HL-60 (cell line): Measurements from ENCODE around the gene HNRNPLL.

Experiments used
- DNase-seq, 2 experiments: peaks; one replicate each; pipeline ENCODE4 v3.0.0-alpha.2; 2010 to 2020; ENCODE audit warnings: low read depth in 1 of 2, low spot score in 1 of 2
- H3K27ac ChIP-seq: fragments of 250-450 bp; sonication (Bioruptor Pico); replicated peaks from 2 replicates; pipeline ENCODE4 v1.5.1; 2020; ENCODE audit warnings: mild to moderate bottlenecking, moderate library complexity
- H3K27me3 ChIP-seq: fragments of 250-450 bp; sonication (Bioruptor Pico); 2 replicates; pipeline ENCODE4 v1.5.1; 2021; ENCODE audit warnings: mild to moderate bottlenecking, moderate library complexity; ENCODE audit not compliant: insufficient read depth, poor library complexity, severe bottlenecking
- H3K4me3 ChIP-seq: replicated peaks from 2 replicates; pipeline ENCODE4 v1.5.1; 2011; ENCODE audit warnings: mild to moderate bottlenecking, control low read depth, low read length; ENCODE audit not compliant: insufficient read depth
- GABPA ChIP-seq: IDR thresholded peaks from 2 replicates; pipeline ENCODE4 v1.6.1; 2012; ENCODE audit warnings: low read depth
- POLR2AphosphoS5 ChIP-seq: IDR thresholded peaks from 2 replicates; pipeline ENCODE4 v1.6.1; 2012; ENCODE audit warnings: low read depth
- SPI1 ChIP-seq: IDR thresholded peaks from 2 replicates; pipeline ENCODE4 v1.6.1; 2012; ENCODE audit warnings: low read depth, mild to moderate bottlenecking, borderline replicate concordance
- TF ChIP-seq, protein P1 (sequence below): IDR thresholded peaks from 2 replicates; pipeline ENCODE4 v1.6.1; 2012; ENCODE audit warnings: low read depth; ENCODE audit not compliant: insufficient replicate concordance
- TF ChIP-seq, protein P2 (sequence below): IDR thresholded peaks from one replicate; pipeline ENCODE4 v1.5.1; 2011; ENCODE audit warnings: low read length, control low read depth, inconsistent platforms; ENCODE audit not compliant: insufficient read depth

HNRNPLL gene

DNA sequence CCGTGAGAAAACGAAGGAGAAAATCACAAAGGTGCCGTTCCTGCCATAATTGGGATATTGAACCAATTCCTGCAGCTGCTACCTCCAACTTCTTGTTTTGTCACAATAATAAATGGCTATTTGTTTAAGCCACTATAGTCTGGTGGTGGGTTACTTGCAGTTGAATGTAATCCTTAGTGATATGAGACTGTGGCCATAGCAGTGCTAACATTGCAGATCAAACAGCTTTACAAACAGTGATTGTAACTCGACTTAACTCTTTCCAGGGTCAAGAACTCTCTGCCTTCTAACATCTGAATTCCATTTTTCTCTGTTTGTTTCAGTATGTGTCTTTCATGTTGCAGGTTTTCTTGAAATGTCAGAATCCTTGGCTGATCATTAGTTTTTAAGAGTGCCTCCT, 24.7 kb upstream of the HNRNPLL start:
- no peak overlapping the region for H3K27ac ChIP-seq
- H3K27me3 ChIP-seq, result no peaks in the 10 kb centered on the region
- DNase-seq, result no peak
- TF ChIP-seq POLR2AphosphoS5 (no peak), GABPA (no peak), SPI1 (no peak)
- TF ChIP-seq, protein P1, sequence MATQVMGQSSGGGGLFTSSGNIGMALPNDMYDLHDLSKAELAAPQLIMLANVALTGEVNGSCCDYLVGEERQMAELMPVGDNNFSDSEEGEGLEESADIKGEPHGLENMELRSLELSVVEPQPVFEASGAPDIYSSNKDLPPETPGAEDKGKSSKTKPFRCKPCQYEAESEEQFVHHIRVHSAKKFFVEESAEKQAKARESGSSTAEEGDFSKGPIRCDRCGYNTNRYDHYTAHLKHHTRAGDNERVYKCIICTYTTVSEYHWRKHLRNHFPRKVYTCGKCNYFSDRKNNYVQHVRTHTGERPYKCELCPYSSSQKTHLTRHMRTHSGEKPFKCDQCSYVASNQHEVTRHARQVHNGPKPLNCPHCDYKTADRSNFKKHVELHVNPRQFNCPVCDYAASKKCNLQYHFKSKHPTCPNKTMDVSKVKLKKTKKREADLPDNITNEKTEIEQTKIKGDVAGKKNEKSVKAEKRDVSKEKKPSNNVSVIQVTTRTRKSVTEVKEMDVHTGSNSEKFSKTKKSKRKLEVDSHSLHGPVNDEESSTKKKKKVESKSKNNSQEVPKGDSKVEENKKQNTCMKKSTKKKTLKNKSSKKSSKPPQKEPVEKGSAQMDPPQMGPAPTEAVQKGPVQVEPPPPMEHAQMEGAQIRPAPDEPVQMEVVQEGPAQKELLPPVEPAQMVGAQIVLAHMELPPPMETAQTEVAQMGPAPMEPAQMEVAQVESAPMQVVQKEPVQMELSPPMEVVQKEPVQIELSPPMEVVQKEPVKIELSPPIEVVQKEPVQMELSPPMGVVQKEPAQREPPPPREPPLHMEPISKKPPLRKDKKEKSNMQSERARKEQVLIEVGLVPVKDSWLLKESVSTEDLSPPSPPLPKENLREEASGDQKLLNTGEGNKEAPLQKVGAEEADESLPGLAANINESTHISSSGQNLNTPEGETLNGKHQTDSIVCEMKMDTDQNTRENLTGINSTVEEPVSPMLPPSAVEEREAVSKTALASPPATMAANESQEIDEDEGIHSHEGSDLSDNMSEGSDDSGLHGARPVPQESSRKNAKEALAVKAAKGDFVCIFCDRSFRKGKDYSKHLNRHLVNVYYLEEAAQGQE, result no peak
- TF ChIP-seq, protein P2, sequence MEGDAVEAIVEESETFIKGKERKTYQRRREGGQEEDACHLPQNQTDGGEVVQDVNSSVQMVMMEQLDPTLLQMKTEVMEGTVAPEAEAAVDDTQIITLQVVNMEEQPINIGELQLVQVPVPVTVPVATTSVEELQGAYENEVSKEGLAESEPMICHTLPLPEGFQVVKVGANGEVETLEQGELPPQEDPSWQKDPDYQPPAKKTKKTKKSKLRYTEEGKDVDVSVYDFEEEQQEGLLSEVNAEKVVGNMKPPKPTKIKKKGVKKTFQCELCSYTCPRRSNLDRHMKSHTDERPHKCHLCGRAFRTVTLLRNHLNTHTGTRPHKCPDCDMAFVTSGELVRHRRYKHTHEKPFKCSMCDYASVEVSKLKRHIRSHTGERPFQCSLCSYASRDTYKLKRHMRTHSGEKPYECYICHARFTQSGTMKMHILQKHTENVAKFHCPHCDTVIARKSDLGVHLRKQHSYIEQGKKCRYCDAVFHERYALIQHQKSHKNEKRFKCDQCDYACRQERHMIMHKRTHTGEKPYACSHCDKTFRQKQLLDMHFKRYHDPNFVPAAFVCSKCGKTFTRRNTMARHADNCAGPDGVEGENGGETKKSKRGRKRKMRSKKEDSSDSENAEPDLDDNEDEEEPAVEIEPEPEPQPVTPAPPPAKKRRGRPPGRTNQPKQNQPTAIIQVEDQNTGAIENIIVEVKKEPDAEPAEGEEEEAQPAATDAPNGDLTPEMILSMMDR, result no peak
- no peak overlapping the region for H3K4me3 ChIP-seq

DNA sequence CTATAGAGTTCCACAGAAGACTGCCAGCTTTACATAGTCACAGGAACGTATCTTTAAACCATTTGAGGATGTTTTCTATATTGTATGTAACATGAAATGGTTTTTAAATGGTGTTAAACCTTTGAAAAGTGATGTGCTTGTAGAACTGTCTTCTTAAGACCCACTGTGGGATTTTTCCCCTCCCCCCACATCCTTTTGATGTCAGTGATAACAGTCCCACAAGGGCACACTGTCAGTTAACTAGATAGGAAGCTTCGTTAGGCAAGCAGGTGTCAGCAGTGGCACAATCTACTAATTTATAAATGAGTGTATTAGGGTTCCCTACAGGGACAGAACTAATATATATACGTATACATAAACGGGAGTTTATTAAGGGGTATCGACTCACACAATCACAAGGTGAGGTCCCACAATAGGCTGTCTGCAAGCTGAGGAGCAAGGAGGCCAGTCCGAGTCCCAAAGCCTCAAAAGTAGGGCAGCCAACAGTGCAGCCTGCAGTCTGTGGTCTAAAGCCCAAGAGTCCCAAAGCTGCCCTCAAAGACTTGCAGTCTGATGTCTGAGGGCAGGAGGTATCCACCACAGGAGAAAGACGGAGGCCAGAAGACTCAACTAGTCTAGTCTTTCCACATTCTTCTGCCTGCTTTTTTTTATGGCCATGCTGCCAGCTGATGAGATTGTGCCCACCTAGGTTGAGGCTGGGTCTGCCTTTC, 23.8 kb upstream of the HNRNPLL start:
- Histone ChIP-seq H3K27ac (no peak overlapping the region), H3K27me3 (no peaks in the 10 kb centered on the region), H3K4me3 (no peak overlapping the region)
- DNase-seq, result peak in 1 of 2 experiments; percentile 25
- TF ChIP-seq POLR2AphosphoS5 (no peak), GABPA (no peak), SPI1 (no peak)
- TF ChIP-seq, protein P1, result no peak
- TF ChIP-seq, protein P2, result no peak

DNA sequence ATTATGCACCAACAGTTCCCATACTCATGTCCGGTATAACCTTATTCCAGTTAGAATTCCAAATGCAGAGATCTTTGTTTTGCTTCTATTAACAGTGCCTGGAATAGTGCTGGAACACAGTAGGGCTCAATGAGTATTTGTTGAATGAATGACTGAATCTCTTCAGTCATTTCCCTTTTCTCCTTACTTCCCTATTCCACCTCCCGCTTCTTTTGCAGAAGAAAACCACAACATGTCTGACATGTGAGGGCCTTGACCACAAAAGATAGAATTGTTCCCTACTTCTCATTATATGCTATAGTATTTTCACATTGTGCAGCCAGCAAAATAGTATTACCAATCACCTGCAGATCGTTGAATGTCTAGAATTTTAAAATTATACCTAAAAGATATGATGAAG, 19.5 kb upstream of the HNRNPLL start:
- no peaks in the 10 kb centered on the region for H3K27me3 ChIP-seq
- H3K27ac ChIP-seq, result peak overlapping the region; percentile 59
- TF ChIP-seq GABPA, result no peak; the same call in 1 of the 2 replicates
- peak; percentile 31; the same call in 1 of the 2 replicates for TF ChIP-seq POLR2AphosphoS5
- TF ChIP-seq, protein P1, result no peak
- TF ChIP-seq, protein P2, result no peak
- TF ChIP-seq SPI1, result peak; percentile 95
- no peak overlapping the region for H3K4me3 ChIP-seq
- peak in 1 of 2 experiments; percentile 83 for DNase-seq
